Activated CD4-positive, alpha-beta T cell treated with anti-CD3 and anti-CD28 coated beads, Interleukin-2, amount 50 U/mL, for 16 hours (primary cell): ENCODE results near the gene SLC25A36.

ENCODE experiments used
- DNase-seq: peaks from one replicate; pipeline ENCODE4 v3.0.0-alpha.2; 2020

SLC25A36 gene

GRCh38 chr3:140941434-140942220 is at the start of gene SLC25A36:
SLC25A36 (plus strand) TSS chr3:140941836; CDS start chr3:140942055, 219 bp downstream.
- peak; percentile 97 for DNase-seq

GRCh38 chr3:140896997-140897396 is 44.6 kb upstream of the SLC25A36 start:
- DNase-seq, result no peak

GRCh38 chr3:140898340-140899180 is 43.1 kb upstream of the SLC25A36 start:
- DNase-seq, result peak; percentile 46

GRCh38 chr3:140899363-140899762 is 42.3 kb upstream of the SLC25A36 start:
- DNase-seq, result no peak

- DNase-seq, result no peak
Observed at GRCh38 chr3:140902791-140903190, 38.8 kb upstream of the SLC25A36 start.

GRCh38 chr3:140903196-140903595 is 38.4 kb upstream of the SLC25A36 start:
- no peak for DNase-seq

GRCh38 chr3:140904521-140904920 is 37.1 kb upstream of the SLC25A36 start:
- no peak for DNase-seq

GRCh38 chr3:140905559-140905958 is 36.1 kb upstream of the SLC25A36 start:
- DNase-seq, result no peak

GRCh38 chr3:140906785-140907184 is 34.9 kb upstream of the SLC25A36 start:
- no peak for DNase-seq

- DNase-seq, result no peak
Observed at GRCh38 chr3:140910860-140911259, 30.8 kb upstream of the SLC25A36 start.

- DNase-seq, result no peak
Observed at GRCh38 chr3:140911822-140912221, 29.8 kb upstream of the SLC25A36 start.

GRCh38 chr3:140913728-140914127 is 27.9 kb upstream of the SLC25A36 start:
- DNase-seq, result no peak

- DNase-seq, result no peak
Observed at GRCh38 chr3:140914384-140914945, 27.2 kb upstream of the SLC25A36 start.

- no peak for DNase-seq
Observed at GRCh38 chr3:140916603-140917002, 25.0 kb upstream of the SLC25A36 start.

GRCh38 chr3:140917772-140918171 is 23.9 kb upstream of the SLC25A36 start:
- no peak for DNase-seq

GRCh38 chr3:140920029-140920428 is 21.6 kb upstream of the SLC25A36 start:
- no peak for DNase-seq

GRCh38 chr3:140922634-140923033 is 19.0 kb upstream of the SLC25A36 start:
- DNase-seq, result no peak

- DNase-seq, result no peak
Observed at GRCh38 chr3:140924097-140924873, 17.4 kb upstream of the SLC25A36 start.

- no peak for DNase-seq
Observed at GRCh38 chr3:140927279-140928069, 14.2 kb upstream of the SLC25A36 start.

GRCh38 chr3:140929446-140929845 is 12.2 kb upstream of the SLC25A36 start:
- DNase-seq, result no peak

GRCh38 chr3:140931016-140931454 is 10.6 kb upstream of the SLC25A36 start:
- DNase-seq, result no peak

GRCh38 chr3:140931801-140932200 is 9.8 kb upstream of the SLC25A36 start:
- no peak for DNase-seq
